HEK293 (cell line): ENCODE measurements around the gene UBE4B.

ENCODE experiments used
- CTCF ChIA-PET: fragments of 350-600 bp; formaldehyde crosslinking; extraction: SDS; loops from one replicate; lab custom pipeline; 2021; ENCODE audit warnings: antibody characterized with exemption; lab: Yijun Ruan, JAX
- POLR2A ChIA-PET: fragments of 300-600 bp; formaldehyde crosslinking; extraction: SDS; loops from one replicate; lab custom pipeline; 2020; ENCODE audit warnings: antibody characterized with exemption, inconsistent platforms; lab: Yijun Ruan, JAX
- H3K27ac ChIP-seq: fragments of 200-500 bp; sonication (Bioruptor generic); 2 replicates; pipeline ENCODE4 v1.5.1; 2014; ENCODE audit warnings: low read depth, low read length, control low read depth, inconsistent platforms; ENCODE audit errors: extremely low read depth
- H3K36me3 ChIP-seq, 2 experiments: fragments of 200-500 bp in 1 of 2; sonication (Bioruptor generic) in 1 of 2; 1 replicate in 1 of 2; 2 replicates in 1 of 2; pipeline ENCODE4 v1.5.1; 2014 to 2017; ENCODE audit warnings: inconsistent platforms in 2 of 2, low read length in 2 of 2; ENCODE audit not compliant: control insufficient read depth in 2 of 2, insufficient read depth in 1 of 2
- H3K4me1 ChIP-seq: fragments of 200-500 bp; sonication (Bioruptor generic); 2 replicates; pipeline ENCODE4 v1.5.1; 2014; ENCODE audit warnings: mild to moderate bottlenecking, low read length, inconsistent platforms; ENCODE audit not compliant: control insufficient read depth, insufficient read depth
- H3K4me3 ChIP-seq: 2 replicates; pipeline ENCODE4 v1.5.1; 2011; ENCODE audit warnings: low read depth, mild to moderate bottlenecking, control low read depth, low read length, moderate library complexity
- H3K9me3 ChIP-seq: fragments of 200-500 bp; sonication (Bioruptor generic); 2 replicates; pipeline ENCODE4 v1.5.1; 2014; ENCODE audit warnings: low read depth, low read length, inconsistent platforms; ENCODE audit not compliant: control insufficient read depth, insufficient read depth
- FEZF1 ChIP-seq: fragments of 450-650 bp; formaldehyde crosslinking; IDR thresholded peaks from 2 replicates; pipeline ENCODE4 v1.5.1; 2016; ENCODE audit warnings: missing biosample characterization, missing genetic modification characterization
- KLF1 ChIP-seq: fragments of 450-650 bp; formaldehyde crosslinking; IDR thresholded peaks from 2 replicates; pipeline ENCODE4 v1.5.1; 2016; ENCODE audit warnings: missing biosample characterization, missing genetic modification characterization
- KLF10 ChIP-seq: fragments of 450-650 bp; IDR thresholded peaks from 2 replicates; pipeline ENCODE4 v1.5.1; 2018; ENCODE audit warnings: missing biosample characterization, mild to moderate bottlenecking, missing genetic modification characterization
- KLF8 ChIP-seq: fragments of 450-650 bp; formaldehyde crosslinking; IDR thresholded peaks from 2 replicates; pipeline ENCODE4 v1.5.1; 2016; ENCODE audit warnings: missing biosample characterization, missing genetic modification characterization
- PRDM1 ChIP-seq: fragments of 450-650 bp; formaldehyde crosslinking; IDR thresholded peaks from 2 replicates; pipeline ENCODE4; 2016; ENCODE audit warnings: missing biosample characterization, missing genetic modification characterization
- SP3 ChIP-seq: fragments of 450-650 bp; formaldehyde crosslinking; IDR thresholded peaks from 2 replicates; pipeline ENCODE4 v1.5.1; 2016; ENCODE audit warnings: missing biosample characterization, missing genetic modification characterization
- SP7 ChIP-seq: fragments of 450-650 bp; formaldehyde crosslinking; IDR thresholded peaks from 2 replicates; pipeline ENCODE4 v1.5.1; 2016; ENCODE audit warnings: missing biosample characterization, missing genetic modification characterization
- ZBTB20 ChIP-seq: fragments of 450-650 bp; formaldehyde crosslinking; IDR thresholded peaks from 2 replicates; pipeline ENCODE4 v1.5.1; 2016; ENCODE audit warnings: missing biosample characterization, missing genetic modification characterization
- ZBTB48 ChIP-seq: fragments of 450-650 bp; formaldehyde crosslinking; IDR thresholded peaks from 2 replicates; pipeline ENCODE4 v1.5.1; 2016; ENCODE audit warnings: missing biosample characterization, missing genetic modification characterization
- ZEB2 ChIP-seq: fragments of 450-650 bp; formaldehyde crosslinking; IDR thresholded peaks from 2 replicates; pipeline ENCODE4 v1.5.1; 2016; ENCODE audit warnings: missing biosample characterization, missing genetic modification characterization
- ZFP37 ChIP-seq: fragments of 450-650 bp; formaldehyde crosslinking; IDR thresholded peaks from 2 replicates; pipeline ENCODE4 v1.5.1; 2016; ENCODE audit warnings: missing biosample characterization, missing genetic modification characterization
- ZIC2 ChIP-seq: fragments of 450-650 bp; formaldehyde crosslinking; IDR thresholded peaks from 2 replicates; pipeline ENCODE4 v1.5.1; 2016; ENCODE audit warnings: missing biosample characterization, missing genetic modification characterization
- ZNF266 ChIP-seq: fragments of 450-650 bp; formaldehyde crosslinking; IDR thresholded peaks from 2 replicates; pipeline ENCODE4 v1.5.1; 2016; ENCODE audit warnings: missing biosample characterization, missing genetic modification characterization, low read depth
- ZNF341 ChIP-seq: fragments of 450-650 bp; formaldehyde crosslinking; IDR thresholded peaks from 2 replicates; pipeline ENCODE4; 2016; ENCODE audit warnings: low read depth, missing biosample characterization, missing genetic modification characterization
- ZNF501 ChIP-seq: fragments of 450-650 bp; formaldehyde crosslinking; IDR thresholded peaks from 2 replicates; pipeline ENCODE4 v1.5.1; 2016; ENCODE audit warnings: missing biosample characterization, missing genetic modification characterization
- ZNF610 ChIP-seq: fragments of 450-650 bp; formaldehyde crosslinking; IDR thresholded peaks from 2 replicates; pipeline ENCODE4 v1.5.1; 2016; ENCODE audit warnings: missing biosample characterization, missing genetic modification characterization, borderline replicate concordance
- ZNF623 ChIP-seq: fragments of 450-650 bp; formaldehyde crosslinking; IDR thresholded peaks from 2 replicates; pipeline ENCODE4 v1.5.1; 2016; ENCODE audit warnings: missing biosample characterization, missing genetic modification characterization
- TF ChIP-seq, protein P1 (sequence below): fragments of 450-650 bp; formaldehyde crosslinking; IDR thresholded peaks from 2 replicates; pipeline ENCODE4 v1.5.1; 2016; ENCODE audit warnings: missing biosample characterization, missing genetic modification characterization
- TF ChIP-seq, protein P2 (sequence below): fragments of 450-650 bp; formaldehyde crosslinking; IDR thresholded peaks from 2 replicates; pipeline ENCODE4 v1.5.1; 2016; ENCODE audit warnings: missing biosample characterization, missing genetic modification characterization
- TF ChIP-seq, protein P3 (sequence below): fragments of 450-650 bp; formaldehyde crosslinking; IDR thresholded peaks from 2 replicates; pipeline ENCODE4 v1.5.1; 2016; ENCODE audit warnings: missing biosample characterization, missing genetic modification characterization
- TF ChIP-seq, protein P4 (sequence below): fragments of 450-650 bp; IDR thresholded peaks from 2 replicates; pipeline ENCODE4 v1.5.1; 2018; ENCODE audit warnings: missing biosample characterization, missing genetic modification characterization
- TF ChIP-seq, protein P5 (sequence below): fragments of 450-650 bp; formaldehyde crosslinking; IDR thresholded peaks from 2 replicates; pipeline ENCODE4 v1.5.1; 2016; ENCODE audit warnings: missing biosample characterization, missing genetic modification characterization

The UBE4B gene

DNA sequence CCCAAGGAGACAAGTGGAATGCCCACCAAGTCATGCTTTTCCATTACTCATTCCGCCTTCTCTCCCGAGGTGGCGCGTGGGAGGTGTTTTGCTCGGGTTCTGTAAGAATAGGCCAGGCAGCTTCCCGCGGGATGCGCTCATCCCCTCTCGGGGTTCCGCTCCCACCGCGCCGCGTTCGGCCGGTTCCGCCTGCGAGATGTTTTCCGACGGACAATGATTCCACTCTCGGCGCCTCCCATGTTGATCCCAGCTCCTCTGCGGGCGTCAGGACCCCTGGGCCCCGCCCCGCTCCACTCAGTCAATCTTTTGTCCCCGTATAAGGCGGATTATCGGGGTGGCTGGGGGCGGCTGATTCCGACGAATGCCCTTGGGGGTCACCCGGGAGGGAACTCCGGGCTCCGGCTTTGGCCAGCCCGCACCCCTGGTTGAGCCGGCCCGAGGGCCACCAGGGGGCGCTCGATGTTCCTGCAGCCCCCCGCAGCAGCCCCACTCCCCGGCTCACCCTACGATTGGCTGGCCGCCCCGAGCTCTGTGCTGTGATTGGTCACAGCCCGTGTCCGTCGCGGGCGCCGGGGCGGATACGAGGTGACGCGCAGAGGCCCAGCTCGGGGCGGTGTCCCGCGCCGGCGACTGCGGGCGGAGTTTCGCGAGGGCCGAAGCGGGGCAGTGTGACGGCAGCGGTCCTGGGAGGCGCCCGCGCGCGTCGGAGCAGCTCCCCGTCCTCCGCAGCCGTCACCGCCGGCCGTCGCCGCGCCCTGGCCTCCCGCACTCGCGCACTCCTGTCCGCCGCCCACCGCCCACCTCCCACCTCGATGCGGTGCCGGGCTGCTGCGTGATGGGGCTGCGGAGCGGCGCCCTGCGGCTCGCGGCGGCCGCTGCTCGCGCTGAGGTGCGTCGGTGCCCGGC lies 177.4 kb downstream of the UBE4B start, which contains the start of gene KIF1B (continued):
- TF ChIP-seq, protein P1, sequence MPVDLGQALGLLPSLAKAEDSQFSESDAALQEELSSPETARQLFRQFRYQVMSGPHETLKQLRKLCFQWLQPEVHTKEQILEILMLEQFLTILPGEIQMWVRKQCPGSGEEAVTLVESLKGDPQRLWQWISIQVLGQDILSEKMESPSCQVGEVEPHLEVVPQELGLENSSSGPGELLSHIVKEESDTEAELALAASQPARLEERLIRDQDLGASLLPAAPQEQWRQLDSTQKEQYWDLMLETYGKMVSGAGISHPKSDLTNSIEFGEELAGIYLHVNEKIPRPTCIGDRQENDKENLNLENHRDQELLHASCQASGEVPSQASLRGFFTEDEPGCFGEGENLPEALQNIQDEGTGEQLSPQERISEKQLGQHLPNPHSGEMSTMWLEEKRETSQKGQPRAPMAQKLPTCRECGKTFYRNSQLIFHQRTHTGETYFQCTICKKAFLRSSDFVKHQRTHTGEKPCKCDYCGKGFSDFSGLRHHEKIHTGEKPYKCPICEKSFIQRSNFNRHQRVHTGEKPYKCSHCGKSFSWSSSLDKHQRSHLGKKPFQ (tag by site-specific recombination) = no peak
- TF ChIP-seq, protein P2, sequence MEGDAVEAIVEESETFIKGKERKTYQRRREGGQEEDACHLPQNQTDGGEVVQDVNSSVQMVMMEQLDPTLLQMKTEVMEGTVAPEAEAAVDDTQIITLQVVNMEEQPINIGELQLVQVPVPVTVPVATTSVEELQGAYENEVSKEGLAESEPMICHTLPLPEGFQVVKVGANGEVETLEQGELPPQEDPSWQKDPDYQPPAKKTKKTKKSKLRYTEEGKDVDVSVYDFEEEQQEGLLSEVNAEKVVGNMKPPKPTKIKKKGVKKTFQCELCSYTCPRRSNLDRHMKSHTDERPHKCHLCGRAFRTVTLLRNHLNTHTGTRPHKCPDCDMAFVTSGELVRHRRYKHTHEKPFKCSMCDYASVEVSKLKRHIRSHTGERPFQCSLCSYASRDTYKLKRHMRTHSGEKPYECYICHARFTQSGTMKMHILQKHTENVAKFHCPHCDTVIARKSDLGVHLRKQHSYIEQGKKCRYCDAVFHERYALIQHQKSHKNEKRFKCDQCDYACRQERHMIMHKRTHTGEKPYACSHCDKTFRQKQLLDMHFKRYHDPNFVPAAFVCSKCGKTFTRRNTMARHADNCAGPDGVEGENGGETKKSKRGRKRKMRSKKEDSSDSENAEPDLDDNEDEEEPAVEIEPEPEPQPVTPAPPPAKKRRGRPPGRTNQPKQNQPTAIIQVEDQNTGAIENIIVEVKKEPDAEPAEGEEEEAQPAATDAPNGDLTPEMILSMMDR (tag by site-specific recombination) = peak; percentile 100
- TF ChIP-seq FEZF1 (tag by site-specific recombination) = no peak
- TF ChIP-seq, protein P3, sequence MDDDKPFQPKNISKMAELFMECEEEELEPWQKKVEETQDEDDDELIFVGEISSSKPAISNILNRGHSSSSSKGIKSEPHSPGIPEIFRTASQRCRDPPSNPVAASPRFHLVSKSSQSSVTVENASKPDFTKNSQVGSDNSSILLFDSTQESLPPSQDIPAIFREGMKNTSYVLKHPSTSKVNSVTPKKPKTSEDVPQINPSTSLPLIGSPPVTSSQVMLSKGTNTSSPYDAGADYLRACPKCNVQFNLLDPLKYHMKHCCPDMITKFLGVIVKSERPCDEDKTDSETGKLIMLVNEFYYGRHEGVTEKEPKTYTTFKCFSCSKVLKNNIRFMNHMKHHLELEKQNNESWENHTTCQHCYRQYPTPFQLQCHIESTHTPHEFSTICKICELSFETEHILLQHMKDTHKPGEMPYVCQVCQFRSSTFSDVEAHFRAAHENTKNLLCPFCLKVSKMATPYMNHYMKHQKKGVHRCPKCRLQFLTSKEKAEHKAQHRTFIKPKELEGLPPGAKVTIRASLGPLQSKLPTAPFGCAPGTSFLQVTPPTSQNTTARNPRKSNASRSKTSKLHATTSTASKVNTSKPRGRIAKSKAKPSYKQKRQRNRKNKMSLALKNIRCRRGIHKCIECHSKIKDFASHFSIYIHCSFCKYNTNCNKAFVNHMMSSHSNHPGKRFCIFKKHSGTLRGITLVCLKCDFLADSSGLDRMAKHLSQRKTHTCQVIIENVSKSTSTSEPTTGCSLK (tag by site-specific recombination) = no peak

DNA sequence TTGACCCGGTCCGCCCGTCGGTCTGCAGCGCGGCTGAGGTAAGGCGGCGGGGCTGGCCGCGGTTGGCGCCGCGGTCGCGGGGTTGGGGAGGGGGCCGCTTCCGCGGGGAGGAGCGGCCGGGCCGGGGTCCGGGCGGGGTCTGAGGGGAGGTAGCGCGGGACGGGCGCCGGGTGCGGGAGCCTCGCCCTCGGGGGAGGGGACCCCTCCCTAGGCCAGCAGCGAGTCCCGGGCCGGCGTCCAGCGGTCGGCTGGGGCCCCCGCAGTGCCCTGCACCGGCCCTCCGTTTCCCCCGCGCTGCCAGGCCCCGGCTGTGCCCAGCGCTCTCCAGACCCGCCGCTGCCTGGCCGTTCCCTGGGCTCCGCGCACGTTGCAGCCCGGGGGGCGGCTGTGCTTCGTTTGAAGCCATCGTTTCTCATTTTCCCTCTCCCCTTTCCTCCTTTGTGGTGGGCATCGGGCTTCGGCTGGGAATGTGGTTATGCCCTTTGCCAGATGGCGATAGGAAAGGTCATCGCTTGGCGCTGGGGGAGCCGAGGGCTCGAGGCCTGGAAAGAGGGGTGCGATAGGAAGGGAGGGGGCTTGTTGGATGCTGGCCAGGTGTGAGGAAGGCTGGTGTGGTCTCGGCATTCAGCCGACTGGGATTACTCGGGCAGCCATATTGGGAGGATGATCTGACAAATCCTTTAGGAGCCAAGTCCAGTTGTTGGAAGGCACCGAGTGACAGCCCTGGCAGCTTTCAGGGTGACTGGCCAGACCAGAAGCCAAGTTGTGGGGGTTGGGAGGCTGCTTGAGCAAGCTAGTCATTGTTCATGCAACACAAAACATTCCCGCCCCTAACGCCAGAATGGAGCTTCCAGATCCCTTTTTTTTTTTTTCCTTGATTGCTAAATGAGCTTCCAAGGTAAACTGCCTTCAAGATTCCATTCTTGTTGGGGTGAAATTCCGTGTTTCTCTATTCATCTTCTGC lies 178.4 kb downstream of the UBE4B start:
- Histone ChIP-seq H3K36me3 (no peaks in the 10 kb centered on the region; a peak in 1 of 3 replicates), H3K4me3 (peak overlapping the region; percentile 96), H3K9me3 (no peaks in the 10 kb centered on the region), H3K4me1 (peaks cover 11% of the 10 kb centered on the region), H3K27ac (peak overlapping the region; percentile 90)
- CTCF ChIA-PET = interaction anchor here (0.5 to 3.4 kb wide), 24 partner anchors 8 to 446 kb away, joined by 3 to 25 read pairs (median 5); no protein-coding TSS in a partner anchor
- POLR2A ChIA-PET = interaction anchor here (0.6 to 2.6 kb wide), 10 partner anchors 9 to 268 kb away, joined by 3 to 13 read pairs (median 4); partner anchors contain the start of genes LZIC and NMNAT1
- TF ChIP-seq ZIC2 (tag by site-specific recombination) = peak; percentile 54; the same call in 1 of the 2 replicates
- 0 out of 2 replicates have a peak, but pooled peaks have one; percentile 46 for TF ChIP-seq ZFP37
- TF ChIP-seq ZNF266 (tag by site-specific recombination) = no peak
- TF ChIP-seq, protein P4, sequence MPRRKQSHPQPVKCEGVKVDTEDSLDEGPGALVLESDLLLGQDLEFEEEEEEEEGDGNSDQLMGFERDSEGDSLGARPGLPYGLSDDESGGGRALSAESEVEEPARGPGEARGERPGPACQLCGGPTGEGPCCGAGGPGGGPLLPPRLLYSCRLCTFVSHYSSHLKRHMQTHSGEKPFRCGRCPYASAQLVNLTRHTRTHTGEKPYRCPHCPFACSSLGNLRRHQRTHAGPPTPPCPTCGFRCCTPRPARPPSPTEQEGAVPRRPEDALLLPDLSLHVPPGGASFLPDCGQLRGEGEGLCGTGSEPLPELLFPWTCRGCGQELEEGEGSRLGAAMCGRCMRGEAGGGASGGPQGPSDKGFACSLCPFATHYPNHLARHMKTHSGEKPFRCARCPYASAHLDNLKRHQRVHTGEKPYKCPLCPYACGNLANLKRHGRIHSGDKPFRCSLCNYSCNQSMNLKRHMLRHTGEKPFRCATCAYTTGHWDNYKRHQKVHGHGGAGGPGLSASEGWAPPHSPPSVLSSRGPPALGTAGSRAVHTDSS (tag by site-specific recombination) = peak; percentile 77
- TF ChIP-seq ZNF341 (tag by site-specific recombination) = peak; percentile 93
- 0 out of 2 replicates have a peak, but pooled peaks have one; percentile 23 for TF ChIP-seq ZNF610 (tag by site-specific recombination)
- TF ChIP-seq ZBTB20 = peak; percentile 94
- TF ChIP-seq SP7 (tag by site-specific recombination) = peak; percentile 41; the same call in 1 of the 2 replicates
- TF ChIP-seq SP3 = no peak
- TF ChIP-seq KLF1 (tag by site-specific recombination) = 0 out of 2 replicates have a peak, but pooled peaks have one; percentile 31
- TF ChIP-seq, protein P1 (tag by site-specific recombination) = peak; percentile 87
- peak; percentile 68; the same call in 1 of the 2 replicates for TF ChIP-seq KLF8
- TF ChIP-seq ZNF623 = no peak
- peak; percentile 51; the same call in 1 of the 2 replicates for TF ChIP-seq ZNF501 (tag by site-specific recombination)
- TF ChIP-seq KLF10 (tag by site-specific recombination) = no peak
- peak; percentile 10; the same call in 1 of the 2 replicates for TF ChIP-seq ZBTB48 (tag by site-specific recombination)
- TF ChIP-seq ZEB2 (tag by site-specific recombination) = peak; percentile 71
- TF ChIP-seq PRDM1 = no peak
- TF ChIP-seq, protein P5, sequence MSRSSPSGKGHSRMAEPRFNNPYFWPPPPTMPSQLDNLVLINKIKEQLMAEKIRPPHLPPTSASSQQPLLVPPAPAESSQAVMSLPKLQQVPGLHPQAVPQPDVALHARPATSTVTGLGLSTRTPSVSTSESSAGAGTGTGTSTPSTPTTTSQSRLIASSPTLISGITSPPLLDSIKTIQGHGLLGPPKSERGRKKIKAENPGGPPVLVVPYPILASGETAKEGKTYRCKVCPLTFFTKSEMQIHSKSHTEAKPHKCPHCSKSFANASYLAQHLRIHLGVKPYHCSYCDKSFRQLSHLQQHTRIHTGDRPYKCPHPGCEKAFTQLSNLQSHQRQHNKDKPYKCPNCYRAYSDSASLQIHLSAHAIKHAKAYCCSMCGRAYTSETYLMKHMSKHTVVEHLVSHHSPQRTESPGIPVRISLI (tag by site-specific recombination) = peak; percentile 75
